HG03045 (cell line): ENCODE measurements around the gene HECTD4.
"Not testable (repeated sequence)": the region's sequence is repeated elsewhere in the genome, so short reads cannot be mapped to it uniquely, and the experiment has no call there.

ENCODE experiments used
- ATAC-seq: cut with Tn5 transposase; IDR thresholded peaks from one replicate; pipeline ENCODE4 v1.9.1; 2021; ENCODE audit warnings: mild to moderate bottlenecking, moderate library complexity; ENCODE audit not compliant: unreplicated experiment

The HECTD4 gene

GRCh38 chr12:112275836-112276235 is 106.4 kb downstream of the HECTD4 start:
- ATAC-seq = no peak

- ATAC-seq = no peak
Measured at GRCh38 chr12:112275207-112275606, 107.0 kb downstream of the HECTD4 start.

GRCh38 chr12:112270673-112271072 is 111.6 kb downstream of the HECTD4 start:
- no peak for ATAC-seq

GRCh38 chr12:112266473-112266872 is 115.8 kb downstream of the HECTD4 start:
- no peak for ATAC-seq

GRCh38 chr12:112261559-112261958 is 120.7 kb downstream of the HECTD4 start:
- ATAC-seq = no peak

- ATAC-seq = no peak
Measured at GRCh38 chr12:112258926-112259325, 123.3 kb downstream of the HECTD4 start.

DNA sequence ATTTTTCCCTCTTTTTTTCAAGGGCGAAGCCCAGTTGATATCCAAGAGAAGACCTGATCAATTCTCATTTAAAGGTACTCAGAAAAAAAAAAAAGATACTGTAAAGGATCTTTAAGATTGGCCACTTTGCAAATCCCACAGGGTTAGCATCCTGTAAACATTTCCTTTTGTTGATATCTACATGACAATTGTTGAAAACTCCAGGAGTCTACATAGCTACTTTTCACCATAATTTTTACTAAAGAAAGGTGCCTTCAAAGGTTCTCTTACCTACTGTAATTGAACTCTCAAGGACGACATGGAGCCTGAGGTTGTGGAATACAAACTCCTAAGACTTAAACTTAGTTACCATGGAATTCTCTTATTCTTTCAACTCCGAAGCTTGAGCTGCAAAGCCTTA is 125.5 kb downstream of the HECTD4 start:
- no peak for ATAC-seq

- no peak for ATAC-seq
Measured at GRCh38 chr12:112252184-112252583, 130.0 kb downstream of the HECTD4 start.

DNA sequence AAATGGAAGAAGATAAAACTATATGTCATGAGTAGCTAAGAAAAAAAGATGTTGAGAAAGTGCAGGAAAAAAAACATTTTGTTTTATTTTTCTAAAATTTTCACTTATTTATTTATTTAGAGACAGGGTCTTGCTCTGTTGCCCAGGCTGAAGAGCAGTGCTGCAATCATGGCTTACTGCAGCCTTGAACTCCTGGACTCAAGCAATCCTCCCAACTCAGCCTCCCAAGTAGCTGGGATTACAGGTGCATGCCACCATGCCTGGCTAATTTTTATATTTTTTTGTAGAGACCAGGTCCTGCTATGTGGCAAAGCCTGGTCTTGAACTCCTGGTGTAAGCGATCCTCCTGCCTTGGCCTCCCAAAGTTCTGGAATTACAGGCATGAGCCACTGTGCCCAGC is 137.3 kb downstream of the HECTD4 start:
- not testable (repeated sequence) for ATAC-seq

DNA sequence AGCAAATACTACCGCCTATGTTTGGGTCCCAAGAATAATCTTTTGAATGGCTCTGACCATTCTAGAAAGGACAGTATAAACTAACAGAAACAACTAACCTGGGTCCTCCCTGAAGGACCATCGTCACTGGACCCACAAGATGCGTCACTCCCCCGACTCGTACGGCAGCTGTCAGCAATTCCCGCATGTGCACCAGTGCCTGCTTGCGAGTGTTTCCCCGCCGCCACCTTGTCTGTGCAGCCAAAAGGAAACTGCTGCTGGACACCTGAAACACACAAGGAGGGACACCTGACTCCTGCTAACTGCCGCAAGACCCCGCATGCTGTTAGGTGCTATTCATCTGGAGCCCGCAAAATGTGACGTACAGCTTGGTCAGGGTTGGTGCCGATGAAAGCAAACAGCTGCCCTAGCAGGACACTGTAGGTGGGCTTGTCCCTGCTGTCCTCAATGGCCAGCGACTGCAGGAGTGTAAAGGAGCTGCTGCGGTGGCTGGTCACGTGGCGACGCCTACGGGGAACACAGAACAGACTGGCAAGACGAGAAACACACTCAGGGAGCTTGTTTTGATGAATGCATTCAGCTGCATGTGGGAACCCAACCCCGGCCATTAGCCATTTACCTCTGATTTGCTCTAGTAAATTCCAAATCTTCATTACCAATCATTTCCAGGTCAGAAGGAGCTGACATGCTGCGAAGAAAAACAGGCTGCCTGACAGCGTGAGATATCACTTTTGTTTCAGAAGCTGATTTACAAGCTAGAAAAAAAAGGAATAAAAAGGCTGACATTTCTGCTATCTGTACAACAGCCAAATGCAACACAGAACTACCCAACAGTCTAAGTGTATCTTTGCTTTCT is 138.7 kb downstream of the HECTD4 start:
- ATAC-seq = no peak

DNA sequence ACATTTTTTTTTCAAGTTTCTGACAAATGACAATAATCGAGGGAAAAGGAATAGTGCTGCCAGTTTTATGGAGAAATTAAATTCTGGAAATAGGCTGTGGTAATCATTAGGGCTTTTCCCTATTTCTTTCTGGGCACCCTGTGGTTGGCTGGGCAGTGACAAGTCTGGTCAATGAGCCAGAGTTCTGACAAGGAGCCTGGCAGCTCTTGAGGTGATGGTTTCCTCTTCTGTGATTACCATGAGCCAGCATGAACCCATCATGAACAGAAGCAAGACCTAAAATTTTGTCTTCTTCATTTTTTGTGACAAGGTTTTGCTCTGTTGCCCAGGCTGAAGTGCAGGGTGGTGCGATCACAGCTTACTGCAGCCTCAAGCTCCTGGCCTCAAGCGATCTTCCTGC is 141.1 kb downstream of the HECTD4 start:
- ATAC-seq = no peak

DNA sequence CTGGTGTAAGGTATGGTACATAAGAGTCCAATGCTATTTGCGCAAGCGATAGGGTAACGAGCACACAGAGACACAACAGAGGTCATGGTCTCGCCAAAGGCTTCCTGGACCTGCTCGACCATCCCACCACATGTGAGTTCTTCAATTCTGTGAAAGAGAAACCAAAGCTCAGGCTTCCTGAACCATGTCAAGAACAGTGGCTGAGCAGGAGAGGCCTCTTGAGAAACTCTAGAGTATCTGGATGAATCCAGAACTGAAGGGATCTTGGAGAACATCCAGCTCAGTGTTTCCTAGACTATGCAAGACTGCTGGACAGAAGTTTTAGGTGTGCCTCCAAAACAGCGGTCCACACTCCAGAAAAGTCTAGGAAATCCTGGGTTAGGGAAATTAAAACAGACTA is 142.3 kb downstream of the HECTD4 start:
- ATAC-seq = no peak

DNA sequence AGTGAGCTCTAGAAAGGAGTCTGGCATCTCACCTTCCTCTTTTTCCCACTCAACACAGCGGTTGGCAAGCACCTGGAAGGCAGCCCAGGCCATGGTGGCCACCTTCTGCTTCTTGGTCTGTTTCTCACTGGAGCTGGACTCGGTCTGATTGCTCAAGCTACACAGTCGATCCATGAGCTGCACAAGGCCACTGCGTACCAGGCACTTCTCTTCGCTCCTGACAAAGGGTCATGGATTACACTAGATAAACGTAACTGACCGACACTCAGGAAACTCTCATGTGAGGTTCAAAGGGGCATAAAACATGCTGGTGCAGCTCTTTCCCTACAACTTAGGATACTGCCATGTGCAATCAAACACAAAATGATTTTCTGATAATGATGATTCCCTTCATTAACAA is 143.2 kb downstream of the HECTD4 start:
- ATAC-seq = no peak

DNA sequence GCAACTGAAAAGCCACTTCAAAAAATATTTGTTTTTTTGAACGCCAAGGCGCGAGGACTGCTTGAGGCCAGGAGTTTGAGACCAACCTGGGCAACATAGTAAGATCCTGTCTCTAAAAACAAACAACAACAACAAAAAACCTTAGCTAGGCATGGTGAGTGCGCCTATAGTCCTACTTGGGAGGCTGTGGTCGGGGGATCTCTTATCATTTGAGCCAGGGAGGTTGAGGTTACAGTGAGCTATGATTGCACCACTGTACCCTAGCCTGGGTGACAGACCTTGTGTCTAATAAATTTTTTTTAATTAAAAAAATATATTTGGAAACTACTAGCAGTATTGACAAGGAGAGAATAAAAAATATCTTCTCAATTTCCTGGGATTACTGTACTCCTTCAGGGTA is 143.8 kb downstream of the HECTD4 start:
- ATAC-seq = no peak

- ATAC-seq = no peak
Measured at GRCh38 chr12:112236786-112237185, 145.4 kb downstream of the HECTD4 start.

- ATAC-seq = no peak
Measured at GRCh38 chr12:112236386-112236785, 145.8 kb downstream of the HECTD4 start.

- no peak for ATAC-seq
Measured at GRCh38 chr12:112234303-112234702, 147.9 kb downstream of the HECTD4 start.

DNA sequence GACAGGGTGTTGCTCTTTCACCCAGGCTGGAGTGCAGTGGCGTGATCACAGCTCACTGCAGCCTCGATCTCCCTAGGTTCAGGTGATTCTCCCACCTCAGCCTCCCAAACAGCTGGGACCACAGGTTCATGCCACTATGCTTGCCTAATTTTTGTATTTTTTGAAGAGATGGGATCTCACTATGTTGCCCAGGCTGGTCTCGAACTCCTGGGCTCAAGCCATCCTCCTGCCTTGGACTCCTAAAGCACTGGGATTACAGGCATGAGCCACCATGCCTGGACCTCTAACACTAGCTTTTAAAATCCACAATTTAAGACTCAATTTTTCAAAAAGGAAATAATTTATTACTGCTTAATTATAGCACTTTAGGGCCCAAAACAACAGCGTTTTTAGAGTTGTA is 149.0 kb downstream of the HECTD4 start:
- no peak for ATAC-seq

DNA sequence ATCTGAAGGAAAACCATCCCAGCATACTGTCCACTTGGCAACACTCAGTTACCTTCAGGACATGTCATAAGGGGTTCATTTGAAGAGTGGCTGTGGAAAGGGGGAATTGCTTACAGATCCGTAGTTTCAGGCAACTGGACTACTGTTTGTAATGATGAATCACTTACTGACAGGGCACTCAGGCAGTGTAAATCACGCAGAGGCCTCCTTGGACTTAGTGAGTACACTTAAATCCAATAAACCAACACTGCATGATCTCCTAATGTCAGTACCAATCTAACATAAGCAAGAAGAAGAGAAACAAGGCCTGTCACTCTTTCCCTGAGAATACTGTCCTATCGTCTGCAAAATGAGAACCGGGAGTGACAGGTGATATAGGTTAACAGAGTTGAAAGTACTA is 152.1 kb downstream of the HECTD4 start:
- no peak for ATAC-seq

GRCh38 chr12:112226768-112227167 is 155.5 kb downstream of the HECTD4 start:
- ATAC-seq = no peak

- not testable (repeated sequence) for ATAC-seq
Measured at GRCh38 chr12:112220628-112221027, 161.6 kb downstream of the HECTD4 start.

DNA sequence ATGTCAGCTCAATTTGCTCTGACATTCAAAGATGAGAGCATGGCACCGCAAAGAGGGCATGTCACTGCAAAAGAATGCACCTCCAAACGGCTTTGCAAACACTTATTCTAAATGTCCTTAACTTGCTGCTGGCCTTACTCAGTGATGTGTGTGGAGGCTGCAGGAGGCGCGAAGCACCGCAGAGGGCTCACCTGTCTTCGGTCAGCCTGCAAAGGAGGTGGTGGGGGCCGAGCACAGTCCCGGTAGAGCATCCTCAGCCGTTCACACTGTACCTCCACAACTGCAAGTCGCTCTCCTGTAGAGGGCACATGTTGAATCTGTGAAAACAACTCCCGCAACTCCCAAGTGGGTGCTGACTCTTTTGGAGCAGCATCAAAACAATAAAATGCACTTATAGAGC is 163.0 kb downstream of the HECTD4 start:
- ATAC-seq = no peak

GRCh38 chr12:112218150-112218549 is 164.1 kb downstream of the HECTD4 start:
- ATAC-seq = no peak
